ENCODE measurements around the gene RUNX2. TPM values are rescaled to one million over a fixed set of nuclear protein-coding genes. Genes with fewer than 3 reads are reported as not detected.

Gene RUNX2
- polyA plus RNA-seq, 4 donors = 2.8 to 3.8 (median 3.0) TPM

- DNase-seq (ENCODE audit: low read depth in 4 of 4, low spot score in 2 of 4) = no peak
Measured at GRCh38 chr6:45398075-45398813, 70.1 kb downstream of the RUNX2 start.

- no peak for DNase-seq (ENCODE audit: low read depth in 4 of 4, low spot score in 2 of 4)
Measured at GRCh38 chr6:45400021-45400420, 71.9 kb downstream of the RUNX2 start.

GRCh38 chr6:45411959-45412358, 83.8 kb downstream of the RUNX2 start:
- no peak for DNase-seq (ENCODE audit: low read depth in 4 of 4, low spot score in 2 of 4)

GRCh38 chr6:45415315-45415714, 87.2 kb downstream of the RUNX2 start:
- no peak for DNase-seq (ENCODE audit: low read depth in 4 of 4, low spot score in 2 of 4)

GRCh38 chr6:45415788-45416518, 87.8 kb downstream of the RUNX2 start:
- DNase-seq (ENCODE audit: low read depth in 4 of 4, low spot score in 2 of 4) = no peak

- DNase-seq (ENCODE audit: low read depth in 4 of 4, low spot score in 2 of 4) = no peak
Measured at GRCh38 chr6:45416700-45417099, 88.6 kb downstream of the RUNX2 start.

GRCh38 chr6:45417436-45417835, 89.3 kb downstream of the RUNX2 start:
- no peak for DNase-seq (ENCODE audit: low read depth in 4 of 4, low spot score in 2 of 4)

GRCh38 chr6:45419571-45420082, 91.5 kb downstream of the RUNX2 start:
- DNase-seq (ENCODE audit: low read depth in 4 of 4, low spot score in 2 of 4) = peak in 1 of 4 donors; percentile 40

GRCh38 chr6:45420083-45420908, 92.2 kb downstream of the RUNX2 start:
- DNase-seq (ENCODE audit: low read depth in 4 of 4, low spot score in 2 of 4) = no peak

- DNase-seq (ENCODE audit: low read depth in 4 of 4, low spot score in 2 of 4) = peak in 2 of 4 donors; percentile 31 to 63
Measured at GRCh38 chr6:45420909-45421708, 93.0 kb downstream of the RUNX2 start.

GRCh38 chr6:45421709-45422502, 93.8 kb downstream of the RUNX2 start:
- DNase-seq (ENCODE audit: low read depth in 4 of 4, low spot score in 2 of 4) = peak in 2 of 4 donors; percentile 44 to 64

GRCh38 chr6:45422503-45423110, 94.5 kb downstream of the RUNX2 start:
- no peak for DNase-seq (ENCODE audit: low read depth in 4 of 4, low spot score in 2 of 4)

GRCh38 chr6:45423111-45423823, 95.1 kb downstream of the RUNX2 start:
- no peak for DNase-seq (ENCODE audit: low read depth in 4 of 4, low spot score in 2 of 4)

GRCh38 chr6:45423824-45424450, 95.8 kb downstream of the RUNX2 start:
- no peak for DNase-seq (ENCODE audit: low read depth in 4 of 4, low spot score in 2 of 4)

GRCh38 chr6:45424451-45424861, 96.3 kb downstream of the RUNX2 start:
- no peak for DNase-seq (ENCODE audit: low read depth in 4 of 4, low spot score in 2 of 4)

GRCh38 chr6:45426251-45426650, 98.1 kb downstream of the RUNX2 start:
- no peak for DNase-seq (ENCODE audit: low read depth in 4 of 4, low spot score in 2 of 4)

- DNase-seq (ENCODE audit: low read depth in 4 of 4, low spot score in 2 of 4) = no peak
Measured at GRCh38 chr6:45427726-45428125, 99.6 kb downstream of the RUNX2 start.

GRCh38 chr6:45428727-45429126, 100.6 kb downstream of the RUNX2 start:
- no peak for DNase-seq (ENCODE audit: low read depth in 4 of 4, low spot score in 2 of 4)

All from left renal cortex interstitium (tissue), 4 donors.